GM06990 (cell line): ENCODE data around the gene FAM78B.

Experiments used
- DNase-seq: peaks from one replicate; pipeline ENCODE4 v3.0.0-alpha.2; 2011; ENCODE audit not compliant: insufficient read length; ENCODE audit errors: extremely low read depth
- H3K27me3 ChIP-seq: replicated peaks from 2 replicates; pipeline ENCODE4 v1.6.0; 2011; ENCODE audit warnings: low read length; ENCODE audit not compliant: control insufficient read depth, insufficient read depth
- H3K36me3 ChIP-seq: 2 replicates; pipeline ENCODE4 v1.5.1; 2011; ENCODE audit warnings: low read length; ENCODE audit not compliant: control insufficient read depth, insufficient read depth
- H3K4me3 ChIP-seq: replicated peaks from 2 replicates; pipeline ENCODE4 v1.5.1; 2011; ENCODE audit warnings: low read depth, mild to moderate bottlenecking, control low read depth, low read length
- TF ChIP-seq, protein P1 (sequence below): IDR thresholded peaks from 2 replicates; pipeline ENCODE4 v1.5.1; 2011; ENCODE audit warnings: low read length, control low read depth, mild to moderate bottlenecking, inconsistent platforms; ENCODE audit not compliant: insufficient read depth, poor library complexity, severe bottlenecking

FAM78B gene

DNA sequence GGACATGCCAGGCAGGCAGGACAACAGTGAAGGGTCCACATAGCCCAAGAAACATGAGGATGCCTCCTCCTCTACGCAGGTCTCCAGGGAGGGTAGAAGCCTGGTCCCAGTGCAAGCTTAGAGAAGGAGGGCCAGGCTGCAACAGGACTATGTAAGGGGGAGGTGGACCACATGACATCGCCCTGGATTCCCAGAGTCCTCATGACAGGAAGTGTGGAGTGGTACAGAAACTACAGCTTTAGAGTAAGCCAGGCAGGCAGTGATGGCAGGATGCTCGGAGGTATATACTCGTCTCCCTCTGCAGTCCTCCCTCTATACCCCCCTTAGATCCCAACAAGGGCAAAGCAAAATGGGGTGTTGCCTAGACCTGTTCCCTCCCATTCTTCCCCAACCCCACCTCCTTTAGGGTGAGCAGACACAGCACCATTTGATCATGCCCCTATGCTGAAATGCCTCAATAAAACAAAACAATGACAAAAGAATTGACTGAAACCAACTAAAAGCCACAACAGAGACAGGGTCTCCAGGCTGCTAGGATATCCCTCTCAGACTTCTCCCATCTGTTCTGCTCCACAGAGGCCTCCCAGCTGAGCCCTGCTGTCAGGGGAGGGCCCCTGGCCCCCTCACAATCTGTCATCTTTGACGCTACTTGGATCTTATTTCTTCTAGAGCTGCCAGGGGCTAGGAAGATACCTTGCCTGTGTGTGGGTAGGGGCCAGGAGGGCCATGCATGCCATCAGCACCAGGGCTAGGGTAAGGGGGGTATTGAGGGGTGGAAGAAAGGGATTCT, 13.1 kb downstream of the FAM78B start:
- TF ChIP-seq, protein P1, sequence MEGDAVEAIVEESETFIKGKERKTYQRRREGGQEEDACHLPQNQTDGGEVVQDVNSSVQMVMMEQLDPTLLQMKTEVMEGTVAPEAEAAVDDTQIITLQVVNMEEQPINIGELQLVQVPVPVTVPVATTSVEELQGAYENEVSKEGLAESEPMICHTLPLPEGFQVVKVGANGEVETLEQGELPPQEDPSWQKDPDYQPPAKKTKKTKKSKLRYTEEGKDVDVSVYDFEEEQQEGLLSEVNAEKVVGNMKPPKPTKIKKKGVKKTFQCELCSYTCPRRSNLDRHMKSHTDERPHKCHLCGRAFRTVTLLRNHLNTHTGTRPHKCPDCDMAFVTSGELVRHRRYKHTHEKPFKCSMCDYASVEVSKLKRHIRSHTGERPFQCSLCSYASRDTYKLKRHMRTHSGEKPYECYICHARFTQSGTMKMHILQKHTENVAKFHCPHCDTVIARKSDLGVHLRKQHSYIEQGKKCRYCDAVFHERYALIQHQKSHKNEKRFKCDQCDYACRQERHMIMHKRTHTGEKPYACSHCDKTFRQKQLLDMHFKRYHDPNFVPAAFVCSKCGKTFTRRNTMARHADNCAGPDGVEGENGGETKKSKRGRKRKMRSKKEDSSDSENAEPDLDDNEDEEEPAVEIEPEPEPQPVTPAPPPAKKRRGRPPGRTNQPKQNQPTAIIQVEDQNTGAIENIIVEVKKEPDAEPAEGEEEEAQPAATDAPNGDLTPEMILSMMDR = no peak
- no peaks in the 10 kb centered on the region for H3K27me3 ChIP-seq
- no peaks in the 10 kb centered on the region for H3K36me3 ChIP-seq
- H3K4me3 ChIP-seq = no peak overlapping the region
- no peak for DNase-seq

DNA sequence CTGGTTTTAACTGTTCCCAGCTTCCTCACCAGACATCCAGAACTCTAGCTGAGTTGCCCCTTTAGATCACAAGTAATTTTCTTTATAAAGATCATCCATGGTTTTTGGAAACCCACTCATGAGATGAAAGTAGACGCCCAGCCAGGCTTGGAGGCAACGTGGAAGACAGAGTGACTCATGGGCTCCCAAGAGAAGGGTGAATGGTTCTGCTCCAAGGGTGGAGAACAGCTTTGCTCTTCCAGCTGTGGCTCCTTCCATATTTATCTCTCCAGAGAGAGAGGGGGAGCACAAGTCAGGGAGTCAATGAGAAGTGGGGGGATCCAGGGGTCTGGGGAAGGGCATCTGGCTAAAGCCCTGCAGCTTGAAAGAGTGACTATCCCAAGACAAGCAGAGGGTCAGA, 13.8 kb downstream of the FAM78B start:
- no peaks in the 10 kb centered on the region for H3K27me3 ChIP-seq
- no peak overlapping the region for H3K4me3 ChIP-seq
- TF ChIP-seq, protein P1 = no peak
- DNase-seq = no peak
- H3K36me3 ChIP-seq = no peaks in the 10 kb centered on the region

DNA sequence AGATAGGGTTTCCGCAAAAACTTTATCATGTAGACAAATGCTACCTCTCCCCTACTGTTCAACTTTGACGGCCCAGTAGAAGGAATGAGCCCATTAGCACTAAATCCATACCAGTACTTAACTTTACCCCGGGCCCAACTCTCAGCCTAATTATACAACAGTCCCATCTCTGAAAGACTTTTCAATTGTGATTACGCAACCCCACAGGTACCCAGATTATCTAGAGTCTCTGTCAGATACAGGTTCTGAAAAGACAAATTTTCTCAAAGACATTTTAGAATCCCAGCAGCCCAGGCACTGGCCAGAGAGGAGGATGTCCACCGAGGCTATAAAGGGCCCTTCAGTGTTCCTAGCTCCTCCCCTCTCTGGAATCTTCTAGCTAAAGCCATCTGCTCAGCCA, 15.0 kb downstream of the FAM78B start:
- no peaks in the 10 kb centered on the region for H3K36me3 ChIP-seq
- H3K27me3 ChIP-seq = no peaks in the 10 kb centered on the region
- H3K4me3 ChIP-seq = no peak overlapping the region
- DNase-seq = no peak
- TF ChIP-seq, protein P1 = no peak

DNA sequence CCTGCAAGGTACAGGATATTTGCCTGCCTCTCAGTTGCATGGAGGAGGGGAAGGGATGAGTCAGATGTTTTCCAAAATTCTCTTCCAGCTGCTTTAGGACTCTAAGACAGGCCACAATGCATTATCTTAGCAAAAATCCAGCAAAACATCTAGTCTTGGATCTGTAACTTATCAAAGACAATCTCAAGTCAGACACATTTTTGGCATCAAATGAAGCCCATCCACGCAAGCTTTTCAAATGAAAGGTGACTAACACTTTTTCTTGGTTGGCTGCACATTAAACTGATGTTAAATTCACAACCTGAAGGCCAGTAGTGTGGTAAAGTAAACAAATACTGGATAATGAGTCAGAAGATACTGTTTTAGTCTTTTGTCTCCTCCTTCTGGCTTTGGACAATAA, 21.3 kb downstream of the FAM78B start:
- no peaks in the 10 kb centered on the region for H3K36me3 ChIP-seq
- TF ChIP-seq, protein P1 = no peak
- DNase-seq = no peak
- no peak overlapping the region for H3K4me3 ChIP-seq
- H3K27me3 ChIP-seq = no peaks in the 10 kb centered on the region

DNA sequence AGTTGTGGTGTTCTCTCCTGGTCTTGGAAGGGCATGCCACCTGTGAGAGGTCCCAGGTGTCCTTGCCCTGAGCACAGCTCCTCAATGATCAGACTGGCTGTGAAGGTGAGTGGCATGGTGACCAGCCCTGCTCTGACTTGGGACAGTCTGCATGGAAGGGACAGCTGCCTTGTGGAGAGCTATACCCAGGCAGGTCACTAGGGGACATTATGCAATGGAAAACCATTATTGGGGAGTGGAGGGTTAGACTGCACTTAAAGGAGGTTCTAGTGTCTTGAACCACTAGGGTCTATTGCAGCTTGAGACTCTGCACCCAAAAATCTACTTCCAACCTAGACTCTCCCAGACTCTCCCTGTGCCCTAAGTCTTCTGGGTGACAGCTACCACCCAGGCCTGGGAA, 24.8 kb downstream of the FAM78B start:
- TF ChIP-seq, protein P1 = peak; percentile 11
- no peak for DNase-seq
- H3K36me3 ChIP-seq = no peaks in the 10 kb centered on the region
- H3K4me3 ChIP-seq = no peak overlapping the region
- H3K27me3 ChIP-seq = no peaks in the 10 kb centered on the region
